Measurements from ENCODE around the gene DGKG. TPM values are rescaled to one million over a fixed set of nuclear protein-coding genes. Genes with fewer than 3 reads are reported as not detected.

DGKG gene
- polyA plus RNA-seq, 1 donor (not counting 4 experiments of a cell fraction or from before 2014, with no cell fraction given), result 0.22 TPM

GRCh38 chr3:186166036-186166435 is 196.0 kb downstream of the DGKG start:
- Histone ChIP-seq H3K36me3 (ENCODE audit: control insufficient read depth in 2 of 2, extremely low read depth in 1 of 2, insufficient read depth in 2 of 2, low read length in 2 of 2) (no peaks in the 10 kb centered on the region), H3K4me3 (ENCODE audit: control insufficient read depth in 2 of 3, extremely low read depth in 1 of 3, insufficient read depth in 2 of 3, low read depth in 1 of 3, low read length in 3 of 3) (no peak overlapping the region), H4K20me1 (ENCODE audit: control insufficient read depth, extremely low read depth, insufficient read depth, low read length) (no peaks in the 10 kb centered on the region), H3K27ac (ENCODE audit: control insufficient read depth, insufficient read depth, low read length) (no peak overlapping the region), H3K27me3 (ENCODE audit: control insufficient read depth, extremely low read depth, insufficient read depth, low read length) (peaks cover 4% of the 10 kb centered on the region), H2AFZ (ENCODE audit: control insufficient read depth, low read length) (no peak overlapping the region), H3K9me3 (ENCODE audit: control insufficient read depth, low read depth, low read length) (no peaks in the 10 kb centered on the region), H3K9me1 (ENCODE audit: control insufficient read depth, extremely low read depth, insufficient read depth, low read length) (no peaks in the 10 kb centered on the region), H3K79me2 (ENCODE audit: control insufficient read depth, insufficient read depth, low read length) (no peaks in the 10 kb centered on the region), H3K4me1 (ENCODE audit: control insufficient read depth, extremely low read depth, insufficient read depth, low read length) (no peaks in the 10 kb centered on the region), H3K4me2 (ENCODE audit: control insufficient read depth, extremely low read depth, insufficient read depth, low read depth, low read length) (no peak overlapping the region), H3K9ac (ENCODE audit: control insufficient read depth, extremely low read depth, insufficient read depth, low read length) (no peak overlapping the region)
- DNase-seq (ENCODE audit: low read depth, low spot score), result no peak
- no peak for FAIRE-seq
- TF ChIP-seq CTCF (optimal IDR thresholded peaks at IDR 0.05 in 1 of 3, IDR thresholded peaks at IDR 0.05 in 1 of 3, conservative IDR thresholded peaks at IDR 0.05 in 1 of 3; ENCODE audit: extremely low read depth in 1 of 3, insufficient read depth in 2 of 3, low read length in 3 of 3) (no peak), EZH2 (IDR thresholded peaks at IDR 0.05; ENCODE audit: low read length) (no peak)
- dilution Hi-C loops (cut with MboI; ENCODE audit: extremely low pct_ligation_motif_present, low sequenced_read_pairs), result no loop called here

- no peak for TF ChIP-seq EZH2 (IDR thresholded peaks at IDR 0.05; ENCODE audit: low read length)
- TF ChIP-seq CTCF (optimal IDR thresholded peaks at IDR 0.05 in 1 of 3, IDR thresholded peaks at IDR 0.05 in 1 of 3, conservative IDR thresholded peaks at IDR 0.05 in 1 of 3; ENCODE audit: extremely low read depth in 1 of 3, insufficient read depth in 2 of 3, low read length in 3 of 3), result no peak
- no peak for FAIRE-seq
- Histone ChIP-seq H3K9me3 (ENCODE audit: control insufficient read depth, low read depth, low read length) (no peaks in the 10 kb centered on the region), H3K4me1 (ENCODE audit: control insufficient read depth, extremely low read depth, insufficient read depth, low read length) (peaks cover 2% of the 10 kb centered on the region), H3K4me2 (ENCODE audit: control insufficient read depth, extremely low read depth, insufficient read depth, low read depth, low read length) (no peak overlapping the region), H4K20me1 (ENCODE audit: control insufficient read depth, extremely low read depth, insufficient read depth, low read length) (no peaks in the 10 kb centered on the region), H3K27me3 (ENCODE audit: control insufficient read depth, extremely low read depth, insufficient read depth, low read length) (peaks cover 4% of the 10 kb centered on the region), H3K9me1 (ENCODE audit: control insufficient read depth, extremely low read depth, insufficient read depth, low read length) (no peaks in the 10 kb centered on the region), H3K27ac (ENCODE audit: control insufficient read depth, insufficient read depth, low read length) (no peak overlapping the region), H3K79me2 (ENCODE audit: control insufficient read depth, insufficient read depth, low read length) (no peaks in the 10 kb centered on the region), H3K4me3 (ENCODE audit: control insufficient read depth in 2 of 3, extremely low read depth in 1 of 3, insufficient read depth in 2 of 3, low read depth in 1 of 3, low read length in 3 of 3) (no peak overlapping the region), H3K36me3 (ENCODE audit: control insufficient read depth in 2 of 2, extremely low read depth in 1 of 2, insufficient read depth in 2 of 2, low read length in 2 of 2) (no peaks in the 10 kb centered on the region), H2AFZ (ENCODE audit: control insufficient read depth, low read length) (no peak overlapping the region), H3K9ac (ENCODE audit: control insufficient read depth, extremely low read depth, insufficient read depth, low read length) (no peak overlapping the region)
- dilution Hi-C loops (cut with MboI; ENCODE audit: extremely low pct_ligation_motif_present, low sequenced_read_pairs), result no loop called here
- no peak for DNase-seq (ENCODE audit: low read depth, low spot score)
Observed at GRCh38 chr3:186165331-186165730, 196.7 kb downstream of the DGKG start.

Data from keratinocyte (primary cell).